Measurements from ENCODE around the gene NID1.

GRCh38 chr1:235993652-235994051 is 71.2 kb downstream of the NID1 start:
- no peak for TF ChIP-seq CTCF (IDR thresholded peaks at IDR 0.05; ENCODE audit: low read length)
- no peak for TF ChIP-seq EZH2 (optimal IDR thresholded peaks at IDR 0.05; ENCODE audit: low read depth, low read length)
- no peak for TF ChIP-seq EZH2phosphoT487 (IDR thresholded peaks at IDR 0.05; ENCODE audit: low read length)
